K562 (cell line): ENCODE measurements around the gene CPVL. TPM values are rescaled to one million over a fixed set of nuclear protein-coding genes. Genes with fewer than 3 reads are reported as not detected.

Experiments
- ATAC-seq: fragments of 200-7000 bp; cut with Tn5 transposase; 3 replicates; pipeline ENCODE4 v1.9.1; 2020; ENCODE audit warnings: moderate library complexity
- BruUV-seq: library from RNA; stranded (reverse); fragments of 400-500 nt; replicated peaks from 2 replicates; lab custom pipeline; 2021; lab: Mats Ljungman, UMichigan
- CTCF ChIA-PET: fragments of 300-600 bp; formaldehyde crosslinking; extraction: SDS; loops from one replicate; lab custom pipeline; 2021; ENCODE audit warnings: low intra/inter-chr PET ratio; lab: Yijun Ruan, JAX
- POLR2A ChIA-PET: fragments of 300-600, 350-650 bp; sonication (Branson Sonifier 250); formaldehyde crosslinking; extraction: SDS; loops from one replicate; lab custom pipeline; 2021; ENCODE audit warnings: antibody characterized with exemption, inconsistent platforms; lab: Yijun Ruan, JAX
- DNase-seq, 4 experiments: peaks; one replicate each; pipeline versions ENCODE4 v3.0.0 to v3.0.0-alpha.2; 2011 to 2018; ENCODE audit warnings: low spot score in 3 of 4, mixed read lengths in 3 of 4; ENCODE audit errors: extremely low read depth in 1 of 4
- FAIRE-seq: peaks from 2 replicates; lab custom pipeline; 2011; peaks lifted over from hg19 to GRCh38; lab: Jason Lieb, UNC
- H2AFZ ChIP-seq: 2 replicates; pipeline ENCODE4 v1.6.0; 2011; ENCODE audit warnings: low read depth, low read length, control low read depth, inconsistent platforms
- H3K27ac ChIP-seq: fragments of 200-600 bp; 3 replicates; pipeline ENCODE4 v1.8.0; 2011; ENCODE audit warnings: low read depth, mild to moderate bottlenecking, control low read depth, inconsistent platforms, low read length, moderate library complexity, mixed read lengths; ENCODE audit errors: extremely low read depth
- H3K27me3 ChIP-seq, 2 experiments: fragments of 300-600 bp in 1 of 2; 2 replicates in 1 of 2; 3 replicates in 1 of 2; pipeline versions ENCODE4 v1.6.0 to v1.8.0; 2011; ENCODE audit warnings: inconsistent platforms in 2 of 2, low read length in 2 of 2, mild to moderate bottlenecking in 1 of 2, mixed read lengths in 1 of 2, moderate library complexity in 1 of 2; ENCODE audit not compliant: control insufficient read depth in 2 of 2, insufficient read depth in 2 of 2
- H3K36me3 ChIP-seq: fragments of 300-600 bp; 3 replicates; pipeline ENCODE4 v1.8.0; 2011; ENCODE audit warnings: mild to moderate bottlenecking, low read length, inconsistent platforms; ENCODE audit not compliant: control insufficient read depth, insufficient read depth
- H3K4me1 ChIP-seq, 2 experiments: fragments of 200-600 bp in 1 of 2; replicated peaks in 1 of 2; 2 replicates in 1 of 2; 3 replicates in 1 of 2; pipeline versions ENCODE4 v1.5.1 to v1.8.0; 2011; ENCODE audit warnings: inconsistent platforms in 2 of 2, low read length in 2 of 2, mild to moderate bottlenecking in 1 of 2, mixed read lengths in 1 of 2, moderate library complexity in 1 of 2; ENCODE audit not compliant: control insufficient read depth in 2 of 2, insufficient read depth in 2 of 2
- H3K4me2 ChIP-seq: 2 replicates; pipeline ENCODE4 v1.6.1; 2011; ENCODE audit warnings: low read length, control low read depth, inconsistent platforms, mixed read lengths; ENCODE audit not compliant: insufficient read depth
- H3K4me3 ChIP-seq: fragments of 200-600 bp; sonication (generic), shearing (Covaris generic); 2 replicates; pipeline ENCODE4 v1.5.1; 2016; ENCODE audit warnings: control low read depth, inconsistent platforms
- H3K79me2 ChIP-seq: fragments of 200-600 bp; 3 replicates; pipeline ENCODE4 v1.8.0; 2011; ENCODE audit warnings: low read length, inconsistent platforms; ENCODE audit not compliant: control insufficient read depth, insufficient read depth
- H3K9ac ChIP-seq, 2 experiments: 2 replicates each; pipeline versions ENCODE4 v1.6.0 to v1.6.1; 2011; ENCODE audit warnings: low read depth in 2 of 2, low read length in 2 of 2, control low read depth in 1 of 2, inconsistent platforms in 1 of 2, mild to moderate bottlenecking in 1 of 2, mixed read lengths in 1 of 2; ENCODE audit not compliant: insufficient read depth in 1 of 2
- H3K9me1 ChIP-seq: one replicate; pipeline ENCODE4 v1.6.0; 2011; ENCODE audit warnings: inconsistent platforms, mild to moderate bottlenecking, low read length, moderate library complexity; ENCODE audit not compliant: control insufficient read depth, insufficient read depth
- H3K9me3 ChIP-seq: replicated peaks from 2 replicates; pipeline ENCODE4 v1.5.1; 2011; ENCODE audit warnings: low read depth, low read length, inconsistent platforms; ENCODE audit not compliant: control insufficient read depth, insufficient read depth
- H4K20me1 ChIP-seq: replicated peaks from 2 replicates; pipeline ENCODE4 v1.6.1; 2011; ENCODE audit warnings: low read length, inconsistent platforms, mixed read lengths; ENCODE audit not compliant: control insufficient read depth, insufficient read depth
- ARNT ChIP-seq, 2 experiments: fragments of 450-650 bp; IDR thresholded peaks; 2 replicates each; pipeline ENCODE4 v1.6.1; 2016; ENCODE audit warnings: mild to moderate bottlenecking in 1 of 2
- C11orf30 ChIP-seq: fragments of 450-650 bp; IDR thresholded peaks from 2 replicates; pipeline ENCODE4 v1.6.1; 2016; ENCODE audit warnings: low read depth, mild to moderate bottlenecking
- CHAMP1 ChIP-seq: fragments of 450-650 bp; IDR thresholded peaks from 2 replicates; pipeline ENCODE4 v1.6.1; 2016; ENCODE audit warnings: mild to moderate bottlenecking
- ILK ChIP-seq: fragments of 450-650 bp; IDR thresholded peaks from 2 replicates; pipeline ENCODE4 v1.6.1; 2016; ENCODE audit warnings: missing genetic modification characterization, low read depth, mild to moderate bottlenecking, missing compliant biosample characterization, moderate library complexity, borderline replicate concordance
- MAFF ChIP-seq: IDR thresholded peaks from 2 replicates; pipeline ENCODE4 v1.6.1; 2012; ENCODE audit warnings: low read length, improper control_type of control experiment
- MAFG ChIP-seq: fragments of 450-650 bp; conservative IDR thresholded peaks from 2 replicates; pipeline ENCODE4 v1.6.1; 2016; ENCODE audit warnings: missing genetic modification characterization, missing compliant biosample characterization
- MAFK ChIP-seq: IDR thresholded peaks from 2 replicates; pipeline ENCODE4 v1.6.1; 2011; ENCODE audit warnings: low read length, improper control_type of control experiment
- MCM5 ChIP-seq: fragments of 450-650 bp; IDR thresholded peaks from 2 replicates; pipeline ENCODE4 v1.6.1; 2016; ENCODE audit warnings: low read depth
- MED1 ChIP-seq: sonication (generic); formaldehyde crosslinking; IDR thresholded peaks from 2 replicates; pipeline ENCODE4 v1.8.1; 2023; ENCODE audit warnings: missing genetic modification reagents, borderline replicate concordance
- NFE2 ChIP-seq: IDR thresholded peaks from 2 replicates; pipeline ENCODE4 v1.6.1; 2014; ENCODE audit warnings: antibody characterized with exemption, low read depth
- ZFP36 ChIP-seq: fragments of 150-350 bp; IDR thresholded peaks from 2 replicates; pipeline ENCODE4 v1.6.1; 2018; ENCODE audit warnings: low read length, low read depth; ENCODE audit not compliant: partially characterized antibody
- ZNF316 ChIP-seq: fragments of 450-650 bp; IDR thresholded peaks from 2 replicates; pipeline ENCODE4 v1.6.1; 2016
- ZNF398 ChIP-seq: fragments of 250-450 bp; sonication (Bioruptor Pico); IDR thresholded peaks from 2 replicates; pipeline ENCODE4 v1.8.0; 2021; ENCODE audit warnings: moderate library complexity, mild to moderate bottlenecking, inconsistent platforms
- WGBS: fragments of 100-300 bp; shearing (Covaris generic); methylation state at CpG from one replicate; pipeline ENCODE4 v1.1.6; 2016; ENCODE audit warnings: low coverage, mixed read lengths; ENCODE audit not compliant: insufficient coverage; ENCODE audit errors: missing lambda C conversion rate; 5-methylcytosine and 5-hydroxymethylcytosine counted together
- in situ Hi-C: fragments of 300-500 bp; cut with MboI; formaldehyde crosslinking; loops from 4 replicates; pipeline ENCODE4 v1.15.0; 2018; ENCODE audit warnings: inconsistent platforms, mixed read lengths
- intact Hi-C: fragments of 100-400 bp; cut with micrococcal nuclease; formaldehyde crosslinking; loops from 2 replicates; pipeline ENCODE4 v1.14.2; 2022
- polyA plus RNA-seq, 8 experiments: library from polyadenylated mRNA; depleted of rRNA in 4 of 8; stranded (reverse) in 5 of 8; unstranded in 3 of 8; fragments of >200 nt; fragmentation: Nextera tagmentation in 2 of 8; fragmentation: Illumina TruSeq in 1 of 8; extraction: Ambion mirVana in 2 of 8; extraction: Trizol in 1 of 8; gene quantifications; 2 replicates each; pipeline versions ENCODE4 v1.2.1 to v1.2.3, GENCODE V29; 2011 to 2014; ENCODE audit warnings: inconsistent platforms in 1 of 8, missing spikeins in 1 of 8
- total RNA-seq, 7 experiments: library from RNA; depleted of rRNA in 6 of 7; stranded (reverse); fragments of >200 nt in 6 of 7; fragmentation: Illumina TruSeq in 2 of 7; extraction: Trizol in 2 of 7; gene quantifications; 2 replicates each; pipeline versions ENCODE4 v1.2.1 to v1.2.3, GENCODE V29; 2011 to 2021; ENCODE audit warnings: low replicate concordance in 1 of 7

The CPVL gene
- total and polyA plus RNA-seq, 9 of the 15 experiments (the other 6 are each of a cell fraction or from before 2014, with no cell fraction given), result 0.89 to 2.4 (median 1.5) TPM

GRCh38 chr7:29135846-29136245 lies 10.5 kb downstream of the CPVL start (continued):
- TF ChIP-seq ZNF398 (CRISPR knock-in tag) (no peak), ILK (tag) (no peak), MED1 (CRISPR knock-in tag) (no peak)

GRCh38 chr7:29132980-29133379 lies 13.4 kb downstream of the CPVL start:
- WGBS, result 0% methylated on average over 3 of the region's 3 CpGs
- Histone ChIP-seq H3K36me3 (no peaks in the 10 kb centered on the region), H2AFZ (no peak overlapping the region), H3K4me1 (no peaks in the 10 kb centered on the region), H4K20me1 (no peaks in the 10 kb centered on the region), H3K9ac (no peak overlapping the region), H3K4me2 (no peak overlapping the region), H3K9me3 (no peaks in the 10 kb centered on the region), H3K27ac (no peak overlapping the region), H3K4me3 (no peak overlapping the region), H3K27me3 (no peaks in the 10 kb centered on the region), H3K79me2 (no peaks in the 10 kb centered on the region), H3K9me1 (no peaks in the 10 kb centered on the region)
- POLR2A ChIA-PET, result no interaction called here
- intact Hi-C loops (no loop called here), in situ Hi-C loops (no loop called here)
- CTCF ChIA-PET, result no interaction called here
- no TSS peak for BruUV-seq
- FAIRE-seq, result no peak
- no peak for ATAC-seq
- TF ChIP-seq MAFK, result peak; percentile 81
- TF ChIP-seq ARNT (IDR thresholded peaks at IDR 0.05), result no peak
- no peak; the same call in 1 of the 2 replicates for TF ChIP-seq C11orf30
- TF ChIP-seq ZNF316, result peak; percentile 69
- no peak for TF ChIP-seq ZFP36
- TF ChIP-seq MAFG (tag), result peak; percentile 54; the same call in 1 of the 2 replicates
- TF ChIP-seq MAFF, result peak; percentile 69
- TF ChIP-seq NFE2, result no peak
- TF ChIP-seq MCM5, result no peak
- no peak for TF ChIP-seq CHAMP1
- DNase-seq, result no peak
